HepG2 (cell line): ENCODE data around the gene JKAMP. TPM values are rescaled to one million over a fixed set of nuclear protein-coding genes. Genes with fewer than 3 reads are reported as not detected.

Source experiments
- ATAC-seq: fragments of 200-7000 bp; cut with Tn5 transposase; 3 replicates; pipeline ENCODE4 v1.9.1; 2020; ENCODE audit warnings: mild to moderate bottlenecking, moderate library complexity
- BruUV-seq: library from RNA; stranded (reverse); fragments of 400-500 nt; replicated peaks from 2 replicates; lab custom pipeline; 2021; lab: Mats Ljungman, UMichigan
- CTCF ChIA-PET: fragments of 300-600 bp; formaldehyde crosslinking; extraction: SDS; loops from one replicate; lab custom pipeline; 2021; ENCODE audit warnings: low total read pairs, inconsistent platforms, low intra/inter-chr PET ratio; lab: Yijun Ruan, JAX
- POLR2A ChIA-PET: fragments of 350-600 bp; sonication (Branson Sonifier 250); formaldehyde crosslinking; loops from one replicate; lab custom pipeline; 2020; ENCODE audit warnings: antibody characterized with exemption, inconsistent platforms; lab: Yijun Ruan, JAX
- DNase-seq: peaks from one replicate; pipeline ENCODE4 v3.0.0-alpha.2; 2015; ENCODE audit warnings: low spot score
- FAIRE-seq: peaks from 3 replicates; lab custom pipeline; 2011; peaks lifted over from hg19 to GRCh38; lab: Jason Lieb, UNC
- H2AFZ ChIP-seq: one replicate; pipeline ENCODE4 v1.6.1; 2011; ENCODE audit warnings: low read length, inconsistent platforms
- H3K27ac ChIP-seq: fragments of 300-600 bp; 3 replicates; pipeline ENCODE4 v1.8.0; 2011; ENCODE audit warnings: mixed run types, mild to moderate bottlenecking, mixed read lengths, low read length, inconsistent platforms; ENCODE audit not compliant: insufficient read depth; ENCODE audit errors: extremely low read length
- H3K27me3 ChIP-seq, 2 experiments: fragments of 200-600 bp in 1 of 2; 2 replicates in 1 of 2; 3 replicates in 1 of 2; pipeline versions ENCODE4 v1.6.0 to v1.8.0; 2011; ENCODE audit warnings: low read length in 2 of 2, mild to moderate bottlenecking in 2 of 2, moderate library complexity in 2 of 2, inconsistent platforms in 1 of 2; ENCODE audit not compliant: insufficient read depth in 2 of 2, control insufficient read depth in 1 of 2
- H3K36me3 ChIP-seq, 2 experiments: fragments of 200-600 bp in 1 of 2; replicated peaks in 1 of 2; 2 replicates in 1 of 2; 3 replicates in 1 of 2; pipeline versions ENCODE4 v1.5.1 to v1.8.0; 2011; ENCODE audit warnings: low read length in 2 of 2, inconsistent platforms in 1 of 2; ENCODE audit not compliant: insufficient read depth in 2 of 2, control insufficient read depth in 1 of 2
- H3K4me1 ChIP-seq: 2 replicates; pipeline ENCODE4 v1.5.1; 2012; ENCODE audit warnings: low read length, inconsistent platforms; ENCODE audit not compliant: insufficient read depth
- H3K4me2 ChIP-seq: 2 replicates; pipeline ENCODE4 v1.6.0; 2011; ENCODE audit warnings: low read depth, low read length, inconsistent platforms
- H3K4me3 ChIP-seq, 3 experiments: fragments of 200-600 bp in 1 of 3; sonication (generic), shearing (Covaris generic) in 1 of 3; replicated peaks in 1 of 3; 2 replicates each; pipeline ENCODE4 v1.5.1; 2011 to 2016; ENCODE audit warnings: low read length in 3 of 3, inconsistent platforms in 2 of 3, low read depth in 2 of 3, mild to moderate bottlenecking in 2 of 3, control low read depth in 1 of 3, mixed read lengths in 1 of 3; ENCODE audit not compliant: insufficient read depth in 1 of 3
- H3K79me2 ChIP-seq: one replicate; pipeline ENCODE4 v1.6.1; 2011; ENCODE audit warnings: low read length, inconsistent platforms; ENCODE audit not compliant: insufficient read depth
- H3K9ac ChIP-seq: 2 replicates; pipeline ENCODE4 v1.6.0; 2011; ENCODE audit warnings: mild to moderate bottlenecking, low read depth, low read length, inconsistent platforms; ENCODE audit not compliant: insufficient read depth
- H3K9me3 ChIP-seq: 2 replicates; pipeline ENCODE4 v1.5.1; 2012; ENCODE audit warnings: mild to moderate bottlenecking, low read length
- H4K20me1 ChIP-seq: 2 replicates; pipeline ENCODE4 v1.6.0; 2011; ENCODE audit warnings: inconsistent platforms, mild to moderate bottlenecking, low read length, moderate library complexity; ENCODE audit not compliant: insufficient read depth
- AKNA ChIP-seq: sonication (generic); formaldehyde crosslinking; IDR thresholded peaks from 2 replicates; pipeline ENCODE4 v1.4.0; 2020; ENCODE audit warnings: missing genetic modification reagents, borderline replicate concordance
- HDAC1 ChIP-seq: sonication (generic); formaldehyde crosslinking; IDR thresholded peaks from 2 replicates; pipeline ENCODE4 v1.5.1; 2020; ENCODE audit warnings: mild to moderate bottlenecking, missing genetic modification reagents
- HINFP ChIP-seq: sonication (generic); formaldehyde crosslinking; IDR thresholded peaks from 2 replicates; pipeline ENCODE4 v1.4.0; 2020; ENCODE audit warnings: low read depth, mild to moderate bottlenecking, missing genetic modification reagents
- IKZF1 ChIP-seq: fragments of 450-650 bp; IDR thresholded peaks from 2 replicates; pipeline ENCODE4 v1.7.1; 2016
- MXI1 ChIP-seq: IDR thresholded peaks from 3 replicates; pipeline ENCODE4 v1.6.1; 2012; ENCODE audit warnings: low read depth, low read length, inconsistent platforms, borderline replicate concordance
- MZF1 ChIP-seq: sonication (generic); formaldehyde crosslinking; IDR thresholded peaks from 2 replicates; pipeline ENCODE4 v1.8.1; 2023; ENCODE audit warnings: mild to moderate bottlenecking, missing genetic modification reagents, borderline replicate concordance
- PLSCR1 ChIP-seq: sonication (generic); formaldehyde crosslinking; IDR thresholded peaks from 2 replicates; pipeline ENCODE4 v1.5.0; 2020; ENCODE audit warnings: missing genetic modification reagents, mild to moderate bottlenecking, borderline replicate concordance
- SRSF1 ChIP-seq: fragments of 200-400 bp; formaldehyde crosslinking; optimal IDR thresholded peaks from 2 replicates; pipeline ENCODE3; 2017; ENCODE audit warnings: mild to moderate bottlenecking, low read depth, low read length, moderate library complexity
- TRIM22 ChIP-seq: fragments of 450-650 bp; IDR thresholded peaks from 2 replicates; pipeline ENCODE4 v1.6.1; 2017
- ZBTB7A ChIP-seq: sonication (generic); formaldehyde crosslinking; IDR thresholded peaks from 2 replicates; pipeline ENCODE4 v1.8.0; 2022; ENCODE audit warnings: mild to moderate bottlenecking, missing genetic modification reagents
- ZNF563 ChIP-seq: sonication (generic); formaldehyde crosslinking; IDR thresholded peaks from 2 replicates; pipeline ENCODE4 v1.8.0; 2022; ENCODE audit warnings: mild to moderate bottlenecking, moderate library complexity, missing genetic modification reagents
- ZNF616 ChIP-seq: sonication (generic); formaldehyde crosslinking; IDR thresholded peaks from 2 replicates; pipeline ENCODE4 v1.5.0; 2020; ENCODE audit warnings: low read depth, mild to moderate bottlenecking, missing genetic modification reagents
- WGBS: methylation state at CpG from one replicate; pipeline ENCODE4 v1.1.6; 2017; ENCODE audit warnings: low lambda C conversion rate; 5-methylcytosine and 5-hydroxymethylcytosine counted together
- in situ Hi-C: cut with HindIII; loops from 2 replicates; pipeline ENCODE4 v1.10.0; 2017; ENCODE audit warnings: low pct_unique_long_range_greater_than_20kb; ENCODE audit not compliant: extremely low pct_ligation_motif_present
- intact Hi-C: fragments of 100-400 bp; cut with micrococcal nuclease; formaldehyde crosslinking; loops from one replicate; pipeline ENCODE4 v1.10.0; 2022; ENCODE audit not compliant: unreplicated experiment
- polyA plus RNA-seq, 8 experiments: library from polyadenylated mRNA; depleted of rRNA in 3 of 8; stranded (reverse) in 7 of 8; unstranded in 1 of 8; fragments of >200 nt; fragmentation: Illumina TruSeq in 4 of 8; extraction: Trizol in 4 of 8; gene quantifications; 2 replicates each; pipeline versions ENCODE4 v1.2.1 to v1.2.3, GENCODE V29; 2011 to 2016; ENCODE audit warnings: low read depth in 4 of 8, missing spikeins in 1 of 8, mixed read lengths in 1 of 8; ENCODE audit not compliant: insufficient read depth in 1 of 8
- total RNA-seq, 5 experiments: library from RNA; depleted of rRNA; stranded (reverse); fragments of >200 nt; fragmentation: Illumina TruSeq; extraction: Trizol; gene quantifications; 2 replicates each; pipeline ENCODE4 v1.2.3, GENCODE V29; 2016; ENCODE audit warnings: low read depth in 1 of 5

The JKAMP gene
- total and polyA plus RNA-seq, 2 of the 13 experiments (the other 11 are each of a cell fraction or from before 2014, with no cell fraction given) = 56.4 to 135 TPM

DNA sequence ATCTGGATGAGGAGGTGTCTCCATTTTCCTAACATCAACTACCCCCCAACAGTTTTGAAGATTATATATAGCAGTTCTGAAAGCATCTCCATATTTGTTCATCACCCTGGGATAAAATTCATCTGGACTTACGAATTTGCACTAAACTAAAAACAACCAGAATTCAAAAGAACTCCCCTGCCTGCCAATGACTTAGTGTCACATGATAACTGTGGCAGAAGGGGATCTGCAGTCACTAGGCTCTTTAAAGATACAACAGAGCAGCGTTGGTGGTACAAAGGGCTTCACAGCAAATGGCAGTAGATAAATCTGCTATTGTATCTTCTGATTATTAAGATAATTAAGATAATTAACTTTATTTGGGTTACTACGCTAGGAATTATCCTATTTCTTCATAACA is 49.2 kb upstream of the JKAMP start (continued):
- TF ChIP-seq ZBTB7A (CRISPR knock-in tag) (no peak), ZNF563 (CRISPR knock-in tag) (no peak), MZF1 (CRISPR knock-in tag) (no peak), AKNA (no peak), SRSF1 (no peak), TRIM22 (no peak), MXI1 (no peak)

DNA sequence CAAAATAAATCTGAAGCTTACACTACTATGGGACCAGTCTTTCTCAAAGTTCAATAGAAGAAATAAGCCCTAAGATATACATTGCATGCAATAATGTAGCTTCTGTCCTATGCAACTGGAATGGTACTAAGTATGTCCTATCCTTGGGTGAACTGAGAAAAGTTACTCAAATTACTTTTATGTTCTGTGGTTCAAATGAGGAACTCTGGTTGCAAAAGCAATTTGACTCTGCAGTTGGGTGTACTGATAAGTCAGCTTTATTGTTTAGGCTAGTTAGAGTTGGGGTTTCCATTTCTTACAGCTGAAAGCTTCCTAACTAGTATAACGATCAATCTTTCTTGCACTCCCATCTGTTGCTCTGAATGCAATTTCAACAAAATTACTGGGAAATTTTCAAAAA is 48.3 kb upstream of the JKAMP start:
- Histone ChIP-seq H3K4me3 (no peak overlapping the region), H3K79me2 (no peaks in the 10 kb centered on the region), H3K4me2 (no peak overlapping the region), H3K36me3 (no peaks in the 10 kb centered on the region), H3K27ac (no peak overlapping the region), H3K9me3 (no peaks in the 10 kb centered on the region), H3K9ac (no peak overlapping the region), H4K20me1 (no peaks in the 10 kb centered on the region), H2AFZ (no peak overlapping the region), H3K4me1 (no peaks in the 10 kb centered on the region), H3K27me3 (no peaks in the 10 kb centered on the region)
- in situ Hi-C loops (no loop called here), intact Hi-C loops (no loop called here)
- no TSS peak for BruUV-seq
- no peak for ATAC-seq
- DNase-seq = no peak
- ChIA-PET CTCF (no interaction called here), POLR2A (no interaction called here)
- TF ChIP-seq HINFP (CRISPR knock-in tag) = no peak
- no peak for TF ChIP-seq ZNF616 (CRISPR knock-in tag)
- TF ChIP-seq HDAC1 (CRISPR knock-in tag) = no peak
- TF ChIP-seq IKZF1 = no peak
- TF ChIP-seq PLSCR1 = no peak
- no peak for FAIRE-seq
- WGBS = 100% methylated on average over 1 of the region's 1 CpG
